Measurements from ENCODE around the gene CCRL2.
"Not testable (repeated sequence)": the region's sequence is repeated elsewhere in the genome, so short reads cannot be mapped to it uniquely, and the experiment has no call there.

CCRL2 gene

GRCh38 chr3:46395210-46395661, 11.8 kb upstream of the CCRL2 start:
- no peak overlapping the region for H3K9ac ChIP-seq (ENCODE audit: low read depth in 1 of 2, low read length in 2 of 2)
- H3K9me3 ChIP-seq (ENCODE audit: control insufficient read depth in 1 of 2, low read length in 2 of 2) = no peaks in the 10 kb centered on the region
- no peak overlapping the region for H3K27ac ChIP-seq (ENCODE audit: low read depth, low read length)
- H3K27me3 ChIP-seq (ENCODE audit: control insufficient read depth in 1 of 2, insufficient read depth in 2 of 2, low read length in 2 of 2) = no peaks in the 10 kb centered on the region
- no peaks in the 10 kb centered on the region for H3K36me3 ChIP-seq (ENCODE audit: control insufficient read depth in 1 of 2, insufficient read depth in 2 of 2, low read length in 2 of 2)
- H3K4me1 ChIP-seq (ENCODE audit: control insufficient read depth in 1 of 2, insufficient read depth in 2 of 2, low read length in 2 of 2) = peaks cover 6 to 7% of the 10 kb centered on the region in 2 donors
- no peak overlapping the region for H3K4me3 ChIP-seq (ENCODE audit: low read depth in 1 of 2, low read length in 2 of 2)

GRCh38 chr3:46395766-46396530, 11.1 kb upstream of the CCRL2 start:
- Histone ChIP-seq H3K27ac (ENCODE audit: low read depth, low read length) (no peak overlapping the region), H3K27me3 (ENCODE audit: control insufficient read depth in 1 of 2, insufficient read depth in 2 of 2, low read length in 2 of 2) (no peaks in the 10 kb centered on the region), H3K9me3 (ENCODE audit: control insufficient read depth in 1 of 2, low read length in 2 of 2) (no peaks in the 10 kb centered on the region), H3K9ac (ENCODE audit: low read depth in 1 of 2, low read length in 2 of 2) (no peak overlapping the region), H3K4me1 (ENCODE audit: control insufficient read depth in 1 of 2, insufficient read depth in 2 of 2, low read length in 2 of 2) (peaks cover 6 to 7% of the 10 kb centered on the region in 2 donors), H3K36me3 (ENCODE audit: control insufficient read depth in 1 of 2, insufficient read depth in 2 of 2, low read length in 2 of 2) (no peaks in the 10 kb centered on the region), H3K4me3 (ENCODE audit: low read depth in 1 of 2, low read length in 2 of 2) (no peak overlapping the region)

GRCh38 chr3:46397111-46397510, 9.9 kb upstream of the CCRL2 start:
- H3K27me3 ChIP-seq (ENCODE audit: control insufficient read depth in 1 of 2, insufficient read depth in 2 of 2, low read length in 2 of 2) = no peaks in the 10 kb centered on the region
- H3K27ac ChIP-seq (ENCODE audit: low read depth, low read length) = no peak overlapping the region
- no peak overlapping the region for H3K9ac ChIP-seq (ENCODE audit: low read depth in 1 of 2, low read length in 2 of 2)
- no peaks in the 10 kb centered on the region for H3K36me3 ChIP-seq (ENCODE audit: control insufficient read depth in 1 of 2, insufficient read depth in 2 of 2, low read length in 2 of 2)
- H3K4me1 ChIP-seq (ENCODE audit: control insufficient read depth in 1 of 2, insufficient read depth in 2 of 2, low read length in 2 of 2) = peaks cover 6 to 7% of the 10 kb centered on the region in 2 donors
- H3K4me3 ChIP-seq (ENCODE audit: low read depth in 1 of 2, low read length in 2 of 2) = no peak overlapping the region
- no peaks in the 10 kb centered on the region for H3K9me3 ChIP-seq (ENCODE audit: control insufficient read depth in 1 of 2, low read length in 2 of 2)

GRCh38 chr3:46398186-46398955, 8.7 kb upstream of the CCRL2 start:
- Histone ChIP-seq H3K27ac (ENCODE audit: low read depth, low read length) (no peak overlapping the region), H3K4me1 (ENCODE audit: control insufficient read depth in 1 of 2, insufficient read depth in 2 of 2, low read length in 2 of 2) (peaks cover 6 to 7% of the 10 kb centered on the region in 2 donors), H3K4me3 (ENCODE audit: low read depth in 1 of 2, low read length in 2 of 2) (no peak overlapping the region), H3K9ac (ENCODE audit: low read depth in 1 of 2, low read length in 2 of 2) (no peak overlapping the region), H3K36me3 (ENCODE audit: control insufficient read depth in 1 of 2, insufficient read depth in 2 of 2, low read length in 2 of 2) (no peaks in the 10 kb centered on the region), H3K9me3 (ENCODE audit: control insufficient read depth in 1 of 2, low read length in 2 of 2) (no peaks in the 10 kb centered on the region), H3K27me3 (ENCODE audit: control insufficient read depth in 1 of 2, insufficient read depth in 2 of 2, low read length in 2 of 2) (no peaks in the 10 kb centered on the region)

GRCh38 chr3:46399098-46399497, 8.0 kb upstream of the CCRL2 start:
- Histone ChIP-seq H3K4me1 (ENCODE audit: control insufficient read depth in 1 of 2, insufficient read depth in 2 of 2, low read length in 2 of 2) (peaks cover 6 to 7% of the 10 kb centered on the region in 2 donors), H3K9ac (ENCODE audit: low read depth in 1 of 2, low read length in 2 of 2) (no peak overlapping the region), H3K27ac (ENCODE audit: low read depth, low read length) (no peak overlapping the region), H3K36me3 (ENCODE audit: control insufficient read depth in 1 of 2, insufficient read depth in 2 of 2, low read length in 2 of 2) (no peaks in the 10 kb centered on the region), H3K27me3 (ENCODE audit: control insufficient read depth in 1 of 2, insufficient read depth in 2 of 2, low read length in 2 of 2) (no peaks in the 10 kb centered on the region), H3K9me3 (ENCODE audit: control insufficient read depth in 1 of 2, low read length in 2 of 2) (no peaks in the 10 kb centered on the region), H3K4me3 (ENCODE audit: low read depth in 1 of 2, low read length in 2 of 2) (no peak overlapping the region)

- Histone ChIP-seq H3K9me3 (ENCODE audit: control insufficient read depth in 1 of 2, low read length in 2 of 2) (no peaks in the 10 kb centered on the region), H3K9ac (ENCODE audit: low read depth in 1 of 2, low read length in 2 of 2) (no peak overlapping the region), H3K36me3 (ENCODE audit: control insufficient read depth in 1 of 2, insufficient read depth in 2 of 2, low read length in 2 of 2) (no peaks in the 10 kb centered on the region), H3K27me3 (ENCODE audit: control insufficient read depth in 1 of 2, insufficient read depth in 2 of 2, low read length in 2 of 2) (no peaks in the 10 kb centered on the region), H3K4me3 (ENCODE audit: low read depth in 1 of 2, low read length in 2 of 2) (no peak overlapping the region), H3K27ac (ENCODE audit: low read depth, low read length) (no peak overlapping the region), H3K4me1 (ENCODE audit: control insufficient read depth in 1 of 2, insufficient read depth in 2 of 2, low read length in 2 of 2) (peaks cover 9 to 10% of the 10 kb centered on the region in 2 donors)
Measured at GRCh38 chr3:46399557-46399956, 7.5 kb upstream of the CCRL2 start.

- no peaks in the 10 kb centered on the region for H3K36me3 ChIP-seq (ENCODE audit: control insufficient read depth in 1 of 2, insufficient read depth in 2 of 2, low read length in 2 of 2)
- H3K27ac ChIP-seq (ENCODE audit: low read depth, low read length) = no peak overlapping the region
- no peaks in the 10 kb centered on the region for H3K9me3 ChIP-seq (ENCODE audit: control insufficient read depth in 1 of 2, low read length in 2 of 2)
- H3K9ac ChIP-seq (ENCODE audit: low read depth in 1 of 2, low read length in 2 of 2) = no peak overlapping the region
- H3K27me3 ChIP-seq (ENCODE audit: control insufficient read depth in 1 of 2, insufficient read depth in 2 of 2, low read length in 2 of 2) = no peaks in the 10 kb centered on the region
- no peak overlapping the region for H3K4me3 ChIP-seq (ENCODE audit: low read depth in 1 of 2, low read length in 2 of 2)
- H3K4me1 ChIP-seq (ENCODE audit: control insufficient read depth in 1 of 2, insufficient read depth in 2 of 2, low read length in 2 of 2) = peaks cover 15 to 16% of the 10 kb centered on the region in 2 donors
Measured at GRCh38 chr3:46400000-46400734, 6.9 kb upstream of the CCRL2 start.

- Histone ChIP-seq H3K27ac (ENCODE audit: low read depth, low read length) (no peak overlapping the region), H3K4me1 (ENCODE audit: control insufficient read depth in 1 of 2, insufficient read depth in 2 of 2, low read length in 2 of 2) (peaks cover 22% of the 10 kb centered on the region in 2 donors), H3K4me3 (ENCODE audit: low read depth in 1 of 2, low read length in 2 of 2) (no peak overlapping the region), H3K9me3 (ENCODE audit: control insufficient read depth in 1 of 2, low read length in 2 of 2) (no peaks in the 10 kb centered on the region), H3K9ac (ENCODE audit: low read depth in 1 of 2, low read length in 2 of 2) (no peak overlapping the region), H3K27me3 (ENCODE audit: control insufficient read depth in 1 of 2, insufficient read depth in 2 of 2, low read length in 2 of 2) (no peaks in the 10 kb centered on the region), H3K36me3 (ENCODE audit: control insufficient read depth in 1 of 2, insufficient read depth in 2 of 2, low read length in 2 of 2) (no peaks in the 10 kb centered on the region)
Measured at GRCh38 chr3:46400846-46401245, 6.2 kb upstream of the CCRL2 start.

GRCh38 chr3:46401579-46401978, 5.5 kb upstream of the CCRL2 start:
- Histone ChIP-seq H3K4me3 (ENCODE audit: low read depth in 1 of 2, low read length in 2 of 2) (no peak overlapping the region), H3K9ac (ENCODE audit: low read depth in 1 of 2, low read length in 2 of 2) (no peak overlapping the region), H3K9me3 (ENCODE audit: control insufficient read depth in 1 of 2, low read length in 2 of 2) (no peaks in the 10 kb centered on the region), H3K27ac (ENCODE audit: low read depth, low read length) (no peak overlapping the region), H3K36me3 (ENCODE audit: control insufficient read depth in 1 of 2, insufficient read depth in 2 of 2, low read length in 2 of 2) (no peaks in the 10 kb centered on the region), H3K27me3 (ENCODE audit: control insufficient read depth in 1 of 2, insufficient read depth in 2 of 2, low read length in 2 of 2) (no peaks in the 10 kb centered on the region), H3K4me1 (ENCODE audit: control insufficient read depth in 1 of 2, insufficient read depth in 2 of 2, low read length in 2 of 2) (peaks cover 24 to 26% of the 10 kb centered on the region in 2 donors)

GRCh38 chr3:46402902-46403301, 4.2 kb upstream of the CCRL2 start:
- H3K9ac ChIP-seq (ENCODE audit: low read depth in 1 of 2, low read length in 2 of 2); H3K9me3 ChIP-seq (ENCODE audit: control insufficient read depth in 1 of 2, low read length in 2 of 2); H3K4me3 ChIP-seq (ENCODE audit: low read depth in 1 of 2, low read length in 2 of 2); H3K27me3 ChIP-seq (ENCODE audit: control insufficient read depth in 1 of 2, insufficient read depth in 2 of 2, low read length in 2 of 2); H3K27ac ChIP-seq (ENCODE audit: low read depth, low read length); H3K36me3 ChIP-seq (ENCODE audit: control insufficient read depth in 1 of 2, insufficient read depth in 2 of 2, low read length in 2 of 2): not testable (repeated sequence)
- H3K4me1 ChIP-seq (ENCODE audit: control insufficient read depth in 1 of 2, insufficient read depth in 2 of 2, low read length in 2 of 2) = peaks cover 27 to 31% of the 10 kb centered on the region in 2 donors
